Neural progenitor cell (in vitro differentiated cells): ENCODE data around the gene RACGAP1. TPM values are rescaled to one million over a fixed set of nuclear protein-coding genes. Genes with fewer than 3 reads are reported as not detected.

Source experiments
- DNase-seq: peaks from one replicate; pipeline ENCODE4 v3.0.0-alpha.2; 2016; ENCODE audit warnings: low spot score
- H2AFZ ChIP-seq: fragments of 200-600 bp; sonication (generic); replicated peaks from 2 replicates; pipeline ENCODE4 v1.6.1; 2016; ENCODE audit warnings: antibody characterized with exemption
- H3F3A ChIP-seq: fragments of 200-600 bp; sonication (generic); 2 replicates; pipeline ENCODE4 v1.6.1; 2016; ENCODE audit warnings: antibody characterized with exemption, low read depth
- H3K27ac ChIP-seq: fragments of 200-600 bp; sonication (generic); 2 replicates; pipeline ENCODE4 v1.5.1; 2016; ENCODE audit warnings: mild to moderate bottlenecking
- H3K27me3 ChIP-seq: fragments of 200-600 bp; sonication (generic); 2 replicates; pipeline ENCODE4 v1.6.1; 2016; ENCODE audit warnings: mild to moderate bottlenecking, moderate library complexity
- H3K36me3 ChIP-seq: fragments of 200-600 bp; sonication (generic); 2 replicates; pipeline ENCODE4 v1.5.1; 2016
- H3K4me1 ChIP-seq: fragments of 200-600 bp; sonication (generic); 2 replicates; pipeline ENCODE4 v1.6.1; 2016; ENCODE audit warnings: mixed run types
- H3K4me2 ChIP-seq: fragments of 200-600 bp; sonication (generic); 2 replicates; pipeline ENCODE4 v1.6.1; 2016
- H3K4me3 ChIP-seq: fragments of 200-600 bp; sonication (generic); 2 replicates; pipeline ENCODE4 v1.5.1; 2016
- H3K79me2 ChIP-seq: fragments of 200-600 bp; sonication (generic); 2 replicates; pipeline ENCODE4 v1.6.1; 2016; ENCODE audit warnings: low read depth
- H3K9ac ChIP-seq: fragments of 200-600 bp; sonication (generic); 2 replicates; pipeline ENCODE4 v1.6.1; 2016
- H3K9me3 ChIP-seq: fragments of 200-600 bp; sonication (generic); 2 replicates; pipeline ENCODE4 v1.5.1; 2016; ENCODE audit warnings: low read depth
- H4K20me1 ChIP-seq: fragments of 200-600 bp; sonication (generic); 2 replicates; pipeline ENCODE4 v1.6.1; 2016; ENCODE audit warnings: low read depth
- H3K27ac Mint-ChIP-seq: 3 replicates; pipeline ENCODE4 v1.8.0; 2021; ENCODE audit warnings: mixed read lengths
- H3K27me3 Mint-ChIP-seq: 2 replicates; pipeline ENCODE4 v1.8.0; 2022; ENCODE audit warnings: low read depth, mild to moderate bottlenecking, inconsistent platforms, moderate library complexity, mixed read lengths; ENCODE audit not compliant: insufficient read depth
- H3K36me3 Mint-ChIP-seq: 3 replicates; pipeline ENCODE4 v1.8.0; 2021; ENCODE audit warnings: mixed read lengths
- H3K4me1 Mint-ChIP-seq: 3 replicates; pipeline ENCODE4 v1.8.0; 2021; ENCODE audit warnings: mixed read lengths
- H3K4me3 Mint-ChIP-seq: 3 replicates; pipeline ENCODE4 v1.8.0; 2021; ENCODE audit warnings: mild to moderate bottlenecking, moderate library complexity, mixed read lengths
- H3K9me3 Mint-ChIP-seq: 3 replicates; pipeline ENCODE4 v1.8.0; 2020; ENCODE audit warnings: mixed read lengths
- EZH2 ChIP-seq: fragments of 200-600 bp; sonication (generic); IDR thresholded peaks from 2 replicates; pipeline ENCODE4 v1.6.1; 2017; ENCODE audit warnings: antibody characterized with exemption, mild to moderate bottlenecking, moderate library complexity
- EZH2phosphoT487 ChIP-seq: fragments of 200-600 bp; sonication (generic); IDR thresholded peaks from 2 replicates; pipeline ENCODE4 v1.6.1; 2017; ENCODE audit warnings: antibody characterized with exemption
- total RNA-seq: library from RNA; depleted of rRNA; stranded (reverse); fragments of >200 nt; gene quantifications from 2 replicates; pipeline ENCODE4 v1.2.3, GENCODE V29; 2015; ENCODE audit warnings: low replicate concordance
- TF ChIP-seq, protein P1 (sequence below): fragments of 200-600 bp; sonication (generic); IDR thresholded peaks from 2 replicates; pipeline ENCODE4 v1.5.1; 2017; ENCODE audit warnings: antibody characterized with exemption, mild to moderate bottlenecking

Gene RACGAP1
- total RNA-seq, 1 donor from 2014 or later = 149 TPM

DNA sequence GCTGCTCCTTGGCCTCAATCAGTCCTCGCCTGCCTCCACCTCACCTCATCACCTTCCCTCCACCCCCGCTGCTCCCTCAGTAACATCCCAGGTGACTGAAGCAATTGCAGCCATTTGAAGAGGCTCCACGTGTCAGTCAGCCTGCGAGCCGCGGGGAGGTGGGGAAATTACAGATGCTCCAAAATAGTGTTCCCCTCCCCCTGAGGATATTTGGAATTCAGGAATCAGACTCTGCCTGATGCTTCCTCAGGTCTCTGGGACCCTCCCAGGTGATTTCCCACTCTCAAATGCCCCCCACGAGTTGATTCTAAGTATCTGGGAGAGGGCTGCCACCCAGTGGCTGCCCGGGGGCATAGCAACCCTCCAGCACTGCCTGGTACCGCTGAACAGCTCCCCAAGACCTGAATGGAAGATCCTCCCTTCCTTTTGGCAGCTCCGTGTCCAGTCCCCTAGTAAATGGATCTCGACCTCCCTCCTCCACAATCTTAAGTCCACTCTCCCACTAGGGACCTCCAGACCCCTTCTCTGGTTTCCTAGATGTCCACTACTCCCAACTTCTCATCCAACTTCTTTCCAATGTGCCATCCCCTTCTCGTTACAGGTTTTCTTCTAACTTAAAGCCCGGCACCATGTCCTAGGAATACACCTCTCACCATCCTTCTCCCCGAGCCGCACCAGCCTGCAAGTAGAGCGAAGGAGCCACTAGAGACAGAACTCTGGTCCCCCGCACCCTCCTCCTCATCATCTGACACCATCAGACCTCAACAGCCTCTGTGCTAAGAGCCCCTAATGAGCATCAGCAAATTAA is 30.7 kb upstream of the RACGAP1 start:
- Mint-ChIP-seq H3K27ac (peak overlapping the region; percentile 0), H3K4me1 (peaks cover 31% of the 10 kb centered on the region), H3K36me3 (peaks cover 10% of the 10 kb centered on the region), H3K9me3 (no peaks in the 10 kb centered on the region), H3K4me3 (peak overlapping the region; percentile 96), H3K27me3 (peaks cover 35% of the 10 kb centered on the region)
- TF ChIP-seq EZH2 = no peak
- TF ChIP-seq, protein P1, sequence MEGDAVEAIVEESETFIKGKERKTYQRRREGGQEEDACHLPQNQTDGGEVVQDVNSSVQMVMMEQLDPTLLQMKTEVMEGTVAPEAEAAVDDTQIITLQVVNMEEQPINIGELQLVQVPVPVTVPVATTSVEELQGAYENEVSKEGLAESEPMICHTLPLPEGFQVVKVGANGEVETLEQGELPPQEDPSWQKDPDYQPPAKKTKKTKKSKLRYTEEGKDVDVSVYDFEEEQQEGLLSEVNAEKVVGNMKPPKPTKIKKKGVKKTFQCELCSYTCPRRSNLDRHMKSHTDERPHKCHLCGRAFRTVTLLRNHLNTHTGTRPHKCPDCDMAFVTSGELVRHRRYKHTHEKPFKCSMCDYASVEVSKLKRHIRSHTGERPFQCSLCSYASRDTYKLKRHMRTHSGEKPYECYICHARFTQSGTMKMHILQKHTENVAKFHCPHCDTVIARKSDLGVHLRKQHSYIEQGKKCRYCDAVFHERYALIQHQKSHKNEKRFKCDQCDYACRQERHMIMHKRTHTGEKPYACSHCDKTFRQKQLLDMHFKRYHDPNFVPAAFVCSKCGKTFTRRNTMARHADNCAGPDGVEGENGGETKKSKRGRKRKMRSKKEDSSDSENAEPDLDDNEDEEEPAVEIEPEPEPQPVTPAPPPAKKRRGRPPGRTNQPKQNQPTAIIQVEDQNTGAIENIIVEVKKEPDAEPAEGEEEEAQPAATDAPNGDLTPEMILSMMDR = peak; percentile 97
- Histone ChIP-seq H3K27me3 (peaks cover 97% of the 10 kb centered on the region), H3K4me1 (peaks cover 14% of the 10 kb centered on the region), H3K9me3 (no peaks in the 10 kb centered on the region), H4K20me1 (no peaks in the 10 kb centered on the region), H3K27ac (no peak overlapping the region), H3K4me2 (peak overlapping the region; percentile 99), H3K4me3 (no peak overlapping the region), H3K9ac (no peak overlapping the region), H3K79me2 (no peaks in the 10 kb centered on the region), H3K36me3 (no peaks in the 10 kb centered on the region), H3F3A (peaks cover 19% of the 10 kb centered on the region), H2AFZ (no peak overlapping the region)
- DNase-seq = peak; percentile 82

DNA sequence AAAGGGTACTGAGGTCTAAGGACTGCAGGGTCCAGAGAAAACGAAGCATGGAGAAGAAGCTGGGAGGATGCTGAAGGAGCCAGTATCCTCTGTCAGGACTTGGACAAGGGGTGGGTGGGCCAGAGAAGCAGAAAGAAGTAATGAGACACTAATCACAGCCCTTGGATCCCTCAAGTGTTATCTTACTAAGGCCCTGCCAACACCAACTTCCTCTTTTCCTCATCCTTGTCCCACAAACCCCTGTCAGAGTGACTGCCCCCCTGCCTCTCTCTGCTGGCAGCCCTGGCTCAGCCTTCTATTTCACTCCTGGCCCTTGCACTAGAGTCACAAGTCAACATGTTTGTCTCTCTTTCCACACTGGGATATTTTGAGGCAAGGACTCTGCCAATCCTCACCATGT is 28.3 kb upstream of the RACGAP1 start:
- H3K36me3 ChIP-seq = no peaks in the 10 kb centered on the region
- H3K4me3 Mint-ChIP-seq = peak overlapping the region; percentile 27
- H3K27ac ChIP-seq = no peak overlapping the region
- H3F3A ChIP-seq = peaks cover 34% of the 10 kb centered on the region
- no peak overlapping the region for H3K4me3 ChIP-seq
- H3K27me3 ChIP-seq = peaks cover 87% of the 10 kb centered on the region
- peaks cover 35% of the 10 kb centered on the region for H3K4me1 Mint-ChIP-seq
- H3K4me2 ChIP-seq = no peak overlapping the region
- no peak overlapping the region for H3K27ac Mint-ChIP-seq
- no peaks in the 10 kb centered on the region for H3K9me3 ChIP-seq
- no peak for TF ChIP-seq EZH2phosphoT487
- TF ChIP-seq, protein P1 = no peak
- TF ChIP-seq EZH2 = no peak
- peaks cover 2% of the 10 kb centered on the region for H3K36me3 Mint-ChIP-seq
- no peaks in the 10 kb centered on the region for H3K79me2 ChIP-seq
- no peak for DNase-seq
- H3K9ac ChIP-seq = no peak overlapping the region
- no peaks in the 10 kb centered on the region for H4K20me1 ChIP-seq
- H3K4me1 ChIP-seq = peaks cover 25% of the 10 kb centered on the region
- no peak overlapping the region for H2AFZ ChIP-seq
- H3K27me3 Mint-ChIP-seq = peaks cover 34% of the 10 kb centered on the region
- no peaks in the 10 kb centered on the region for H3K9me3 Mint-ChIP-seq

- Histone ChIP-seq H3K9me3 (no peaks in the 10 kb centered on the region), H2AFZ (no peak overlapping the region), H3K4me2 (no peak overlapping the region), H3K4me3 (no peak overlapping the region), H4K20me1 (no peaks in the 10 kb centered on the region), H3K27ac (no peak overlapping the region), H3F3A (peaks cover 34% of the 10 kb centered on the region), H3K27me3 (peaks cover 85% of the 10 kb centered on the region), H3K36me3 (no peaks in the 10 kb centered on the region), H3K9ac (no peak overlapping the region), H3K79me2 (no peaks in the 10 kb centered on the region), H3K4me1 (peaks cover 25% of the 10 kb centered on the region)
- TF ChIP-seq, protein P1 = no peak
- Mint-ChIP-seq H3K4me3 (no peak overlapping the region), H3K36me3 (peaks cover 2% of the 10 kb centered on the region), H3K9me3 (no peaks in the 10 kb centered on the region), H3K27me3 (peaks cover 34% of the 10 kb centered on the region), H3K4me1 (peaks cover 35% of the 10 kb centered on the region), H3K27ac (peak overlapping the region; percentile 50)
- DNase-seq = no peak
Observed at GRCh38 chr12:50052964-50053363, 27.7 kb upstream of the RACGAP1 start.
